Adipose tissue (tissue), 3 donors: Measurements from ENCODE around the gene MED27. TPM values are rescaled to one million over a fixed set of nuclear protein-coding genes. Genes with fewer than 3 reads are reported as not detected.

ENCODE experiments used
- H3K27ac ChIP-seq: one replicate; pipeline ENCODE4 v1.5.1; 2013; ENCODE audit warnings: low read depth, low read length
- WGBS, 3 donors: extraction: QIAGEN DNeasy Blood & Tissue Kit; methylation state at CpG; one replicate each; pipeline ENCODE4 v1.1.7; 2013; 5-methylcytosine and 5-hydroxymethylcytosine counted together
- polyA plus RNA-seq, 3 donors: library from polyadenylated mRNA; stranded (reverse); fragments of 200-250 nt; gene quantifications; one replicate each; pipeline ENCODE4 v1.2.3, GENCODE V29; 2013
- donor health status: healthy with polysubstance abuse.
- donor health status: Bipolar disorder and iron deficiency.
- donor health status: healthy.

Gene MED27
- polyA plus RNA-seq = 10 to 100 TPM in 2 of 3 donors, 1 to 10 TPM in 1; 6.7 to 15.3 (median 13.0) TPM

DNA sequence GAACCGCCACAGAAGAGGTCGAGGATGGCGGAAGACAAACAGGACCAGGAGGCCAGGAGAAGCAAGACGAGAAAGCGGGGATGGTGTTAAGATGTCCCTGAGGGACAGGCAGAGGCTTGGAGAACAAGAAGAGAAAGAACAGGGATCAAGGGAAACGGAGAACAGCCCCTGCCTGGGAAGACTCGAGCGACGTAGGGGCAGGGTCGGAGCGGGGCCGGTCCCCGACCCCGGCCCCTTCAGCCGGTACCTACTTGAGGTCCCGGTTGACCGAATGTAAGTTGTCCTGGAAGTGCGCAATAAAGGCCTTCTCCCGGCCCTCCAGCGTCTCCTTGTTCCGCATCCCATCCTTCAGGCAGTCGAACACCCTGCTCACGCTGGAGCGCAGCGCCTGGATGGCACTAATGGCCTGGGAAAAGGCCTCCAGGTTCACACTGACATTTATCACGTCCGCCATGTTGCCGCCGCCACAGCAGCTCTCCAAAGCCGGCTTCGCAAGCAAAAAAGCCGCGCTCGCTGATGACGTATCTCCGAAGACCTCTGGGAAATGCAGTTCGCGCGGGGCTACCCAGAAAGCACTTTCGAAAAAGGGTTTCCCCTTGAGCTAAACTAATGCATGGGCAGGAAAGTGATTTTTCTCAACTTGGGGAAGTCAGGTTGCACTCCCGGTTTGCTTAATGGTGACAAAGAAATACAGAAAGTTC, at the start of gene MED27:
Gene MED27 (minus strand): TSS at position 477 of the 701 bp plus-strand sequence. CDS start 23 bp downstream, at position 454.
- WGBS, 3 donors = 0 to 9% (median 5%) methylated on average over 41 of the region's 41 CpGs
- no peak within 1 kb of the TSS for H3K27ac ChIP-seq

DNA sequence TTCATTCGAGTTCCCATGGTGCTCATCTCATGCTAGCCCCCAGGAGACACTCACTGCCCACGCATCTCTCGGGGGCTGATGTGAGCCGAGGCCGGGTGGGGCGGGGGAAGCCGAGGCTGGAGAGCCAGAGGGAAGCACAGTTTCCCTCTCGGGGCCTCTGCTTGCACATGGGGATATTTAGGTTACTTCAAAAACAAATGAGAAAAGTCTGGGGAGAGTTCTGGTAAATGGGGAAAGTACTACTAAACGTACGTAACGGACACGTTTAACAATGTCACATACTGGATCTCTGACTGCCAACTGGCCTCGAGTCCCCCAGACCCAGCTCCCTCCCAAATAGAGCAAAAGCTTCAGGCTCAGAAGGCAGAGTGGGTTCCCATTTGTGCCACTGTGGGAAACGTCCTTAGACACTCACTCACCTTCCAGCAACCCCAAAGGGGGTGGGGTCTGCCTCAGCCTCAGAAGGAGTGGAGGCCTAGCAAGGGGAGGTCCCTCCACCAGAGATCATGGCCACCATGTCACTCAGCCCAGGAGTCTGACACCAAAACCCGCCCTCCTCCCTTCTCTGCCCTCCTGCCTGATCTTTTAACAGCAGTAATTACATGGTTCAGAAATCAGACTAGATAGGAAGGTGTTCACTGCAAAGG, 48.3 kb upstream of the MED27 start:
- WGBS, 3 donors = 65 to 70% (median 65%) methylated on average over 15 of the region's 15 CpGs
- H3K27ac ChIP-seq = no peak overlapping the region

GRCh38 chr9:132126680-132127236, 47.1 kb upstream of the MED27 start:
- WGBS, 3 donors = 53 to 64% (median 64%) methylated on average over 13 of the region's 13 CpGs
- H3K27ac ChIP-seq = no peak overlapping the region

- WGBS, 3 donors = 41 to 46% (median 43%) methylated on average over 20 of the region's 20 CpGs
These were observed 46.4 kb upstream of the MED27 start for GRCh38 chr9:132125944-132126679.

DNA sequence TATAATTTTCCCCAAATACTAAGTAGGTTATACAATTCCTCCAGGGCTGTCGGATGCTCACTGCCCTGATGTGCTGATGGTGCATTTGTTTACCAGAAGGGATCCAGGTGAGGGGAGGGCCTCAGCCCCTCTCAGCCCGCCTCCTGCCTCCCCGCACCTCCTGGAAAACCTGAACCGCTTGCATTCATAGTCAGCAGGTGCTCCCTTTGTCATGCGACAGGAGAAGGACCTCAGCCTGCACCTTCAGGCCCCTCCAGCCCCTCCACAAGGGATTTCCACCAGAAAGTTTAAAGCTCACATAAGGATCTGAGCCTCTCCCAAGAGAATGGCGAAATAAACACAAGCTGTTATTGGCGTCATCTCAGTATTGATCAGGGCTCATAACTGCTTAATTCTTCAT, 45.7 kb upstream of the MED27 start:
- WGBS, 3 donors = 19 to 31% (median 31%) methylated on average over 7 of the region's 7 CpGs
- H3K27ac ChIP-seq = no peak overlapping the region

More at GRCh38 chr9:132125944-132126679, 46.4 kb upstream of the MED27 start:
- H3K27ac ChIP-seq = no peak overlapping the region

- WGBS, 3 donors = 29 to 43% (median 43%) methylated on average over 6 of the region's 6 CpGs
These were observed 45.1 kb upstream of the MED27 start for GRCh38 chr9:132124800-132125199.

DNA sequence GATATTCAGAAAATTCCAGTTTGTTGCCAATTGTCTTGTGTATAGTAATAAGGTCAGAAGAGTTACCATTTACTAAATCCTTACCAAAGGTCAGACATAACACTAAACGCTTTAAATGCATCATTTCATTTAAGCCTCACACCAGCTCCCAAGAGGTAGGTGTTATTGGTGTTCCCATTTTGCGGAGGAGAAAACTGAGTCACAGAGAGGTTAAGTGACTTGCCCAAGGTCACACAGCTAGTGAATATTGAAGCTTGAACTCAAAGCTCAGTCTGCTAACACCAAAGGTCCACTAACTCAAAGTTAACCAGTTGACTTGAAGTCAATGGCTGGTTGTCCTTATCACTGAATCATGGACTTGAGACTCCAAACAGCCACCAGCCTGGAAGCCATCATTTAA, 41.4 kb upstream of the MED27 start:
- 86 to 95% (median 91%) methylated on average over 2 of the region's 2 CpGs for WGBS, 3 donors

More at GRCh38 chr9:132124800-132125199, 45.1 kb upstream of the MED27 start:
- H3K27ac ChIP-seq = no peak overlapping the region

GRCh38 chr9:132117694-132118093, 38.0 kb upstream of the MED27 start:
- no peak overlapping the region for H3K27ac ChIP-seq
- 30 to 80% (median 73%) methylated on average over 3 of the region's 3 CpGs for WGBS, 3 donors

More for the DNA sequence above, 41.4 kb upstream of the MED27 start:
- H3K27ac ChIP-seq = no peak overlapping the region

GRCh38 chr9:132116583-132116982, 36.9 kb upstream of the MED27 start:
- H3K27ac ChIP-seq = no peak overlapping the region
- 60 to 84% (median 80%) methylated on average over 3 of the region's 3 CpGs for WGBS, 3 donors

DNA sequence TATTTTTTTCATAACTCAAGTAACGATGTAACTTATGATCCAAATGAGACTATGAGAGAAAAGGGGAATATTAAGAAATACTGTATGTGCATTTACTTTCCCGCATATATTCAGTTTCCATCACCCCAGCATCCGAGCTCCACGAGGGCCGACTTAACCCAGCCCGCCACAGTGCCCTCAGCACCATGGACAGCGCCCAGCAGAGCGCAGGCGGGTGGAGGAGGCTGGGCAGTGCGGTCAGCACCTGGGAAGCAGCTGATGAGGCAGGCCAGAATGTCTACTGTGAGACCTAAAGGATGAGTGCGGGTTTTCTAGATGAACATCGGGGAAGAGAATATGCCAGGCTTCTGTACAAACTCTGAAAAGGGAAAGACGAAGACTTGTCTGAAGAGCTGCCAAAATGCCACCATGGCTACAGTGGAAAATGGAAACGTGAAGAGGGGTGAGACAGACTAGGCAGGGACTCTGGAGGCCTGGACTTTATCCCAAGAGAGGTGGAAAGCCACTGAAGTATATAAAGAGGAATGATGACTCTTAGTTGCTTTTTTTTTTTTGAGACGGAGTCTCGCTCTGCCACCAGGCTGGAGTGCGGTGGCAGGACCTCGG, 34.5 kb upstream of the MED27 start:
- no peak overlapping the region for H3K27ac ChIP-seq
- WGBS, 3 donors = 31 to 36% (median 32%) methylated on average over 18 of the region's 18 CpGs

GRCh38 chr9:132109291-132109690, 29.6 kb upstream of the MED27 start:
- no peak overlapping the region for H3K27ac ChIP-seq
- 60 to 73% (median 72%) methylated on average over 5 of the region's 5 CpGs for WGBS, 3 donors

DNA sequence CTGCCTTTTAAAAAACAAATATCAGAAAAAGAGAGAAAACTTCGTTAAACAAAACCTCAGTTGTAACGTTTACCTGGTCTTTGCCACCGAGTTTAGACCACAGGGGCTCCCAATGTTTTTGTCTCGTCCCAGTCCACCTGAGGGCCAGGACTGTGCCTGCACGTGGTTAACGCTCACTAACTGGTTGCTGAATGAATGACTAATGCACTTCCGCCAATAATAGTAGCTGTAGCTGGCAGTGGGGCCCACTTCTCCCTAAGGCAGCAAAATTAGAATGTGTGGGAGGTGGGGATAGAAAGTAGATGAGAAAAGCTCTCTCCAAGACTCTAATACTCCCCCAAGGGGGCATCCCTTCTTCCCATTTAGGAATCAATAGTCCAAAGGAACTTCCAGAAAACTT, 29.1 kb upstream of the MED27 start:
- H3K27ac ChIP-seq = no peak overlapping the region
- 60 to 64% (median 62%) methylated on average over 7 of the region's 7 CpGs for WGBS, 3 donors

DNA sequence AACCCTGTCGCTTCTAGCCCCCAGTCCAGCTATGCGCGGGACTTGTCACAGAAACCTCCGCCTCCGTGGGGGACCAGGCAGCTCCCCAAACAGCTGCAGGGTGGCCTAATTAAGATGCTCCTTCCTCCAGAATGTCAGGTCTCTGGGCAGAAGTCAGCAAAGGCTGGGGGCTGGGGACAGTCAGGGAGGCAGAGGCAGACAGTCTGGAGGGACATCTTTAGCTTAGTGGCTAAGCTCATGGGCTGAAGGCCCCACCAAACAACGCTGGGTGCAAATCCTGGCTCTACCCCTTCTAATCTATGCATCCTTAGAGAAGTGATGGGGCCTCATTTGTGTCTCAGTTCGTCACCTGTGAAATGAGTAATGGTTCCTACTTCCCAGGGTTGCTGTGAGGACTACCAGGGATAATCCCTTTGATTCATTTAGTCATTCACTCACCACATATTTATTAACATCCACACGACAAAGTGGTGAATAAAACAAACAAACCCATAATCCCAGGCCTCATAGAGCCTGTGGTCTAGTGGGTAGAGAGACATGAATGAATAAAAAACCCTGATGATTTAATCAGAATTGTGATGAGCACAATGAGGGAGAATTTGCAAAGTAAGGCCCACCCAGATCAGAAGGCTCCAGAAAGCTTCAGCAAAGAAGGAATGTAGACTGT, 20.2 kb upstream of the MED27 start:
- WGBS, 3 donors = 61 to 71% (median 64%) methylated on average over 8 of the region's 8 CpGs
- H3K27ac ChIP-seq = no peak overlapping the region

GRCh38 chr9:132099167-132099566, 19.5 kb upstream of the MED27 start:
- WGBS, 3 donors = 72 to 75% (median 74%) methylated on average over 7 of the region's 7 CpGs
- no peak overlapping the region for H3K27ac ChIP-seq

- 55 to 71% (median 69%) methylated on average over 2 of the region's 2 CpGs for WGBS, 3 donors
- H3K27ac ChIP-seq = no peak overlapping the region
These were observed 14.7 kb upstream of the MED27 start for GRCh38 chr9:132094314-132094791.

DNA sequence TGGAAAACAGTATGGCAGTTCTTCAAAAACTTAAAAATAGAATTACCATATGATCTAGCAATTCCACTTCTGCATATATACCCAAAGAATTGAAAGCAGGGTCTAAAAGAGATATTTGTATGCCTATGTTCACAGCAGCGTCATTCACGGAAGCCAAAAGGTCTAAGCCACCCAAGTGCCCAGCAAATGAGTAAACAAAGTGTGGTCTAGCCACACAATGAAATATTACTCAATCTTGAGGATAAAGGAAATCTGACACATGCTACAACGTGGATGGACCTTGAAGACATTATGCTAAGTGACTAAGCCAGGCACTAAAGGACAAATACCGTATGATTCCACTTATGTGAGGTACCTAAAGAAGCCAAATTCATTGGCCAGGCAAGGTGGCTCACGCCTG, 11.1 kb upstream of the MED27 start:
- WGBS, 3 donors = 71 to 79% (median 76%) methylated on average over 5 of the region's 5 CpGs
- H3K27ac ChIP-seq = no peak overlapping the region

DNA sequence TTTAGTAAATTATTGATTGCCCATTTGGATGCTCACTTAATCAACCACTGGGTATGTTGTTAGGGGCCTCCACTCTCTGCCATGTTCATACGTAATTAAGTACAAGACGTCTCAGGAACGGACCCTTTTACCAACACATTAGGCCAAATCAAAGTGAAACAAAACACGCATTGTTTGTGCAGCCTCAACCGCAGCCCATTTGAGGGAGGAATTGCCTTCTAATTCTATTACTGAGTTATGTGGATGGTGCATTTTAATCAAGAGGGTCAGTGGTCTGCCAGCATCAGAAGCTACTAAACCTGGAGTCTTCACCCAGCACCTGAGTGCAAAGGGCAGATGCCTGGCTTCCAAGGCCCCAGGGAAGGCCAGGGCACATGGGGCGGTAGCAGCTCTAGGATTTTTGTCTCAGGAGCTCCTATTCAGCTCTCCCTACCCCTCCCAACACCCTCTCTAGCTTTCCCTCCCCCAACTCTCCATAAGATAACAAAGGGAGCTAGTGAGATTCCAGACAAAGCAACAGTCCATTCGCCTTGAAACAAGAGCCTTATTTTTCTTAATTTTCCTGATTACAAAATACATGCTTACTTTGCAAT, 7.9 kb upstream of the MED27 start:
- WGBS, 3 donors = 69 to 91% (median 83%) methylated on average over 7 of the region's 7 CpGs
- no peak overlapping the region for H3K27ac ChIP-seq
